DMS53 treated with DMSO at 0.1 percent for 48 hours (cell line): Measurements from ENCODE around the gene MAST1.
"Not testable (repeated sequence)": the region's sequence is repeated elsewhere in the genome, so short reads cannot be mapped to it uniquely, and the experiment has no call there.

Experiments used
- DNase-seq: peaks from one replicate; lab custom pipeline; 2025; ENCODE audit not compliant: unreplicated experiment; lab: John Stamatoyannopoulos, UW

Gene MAST1

DNA sequence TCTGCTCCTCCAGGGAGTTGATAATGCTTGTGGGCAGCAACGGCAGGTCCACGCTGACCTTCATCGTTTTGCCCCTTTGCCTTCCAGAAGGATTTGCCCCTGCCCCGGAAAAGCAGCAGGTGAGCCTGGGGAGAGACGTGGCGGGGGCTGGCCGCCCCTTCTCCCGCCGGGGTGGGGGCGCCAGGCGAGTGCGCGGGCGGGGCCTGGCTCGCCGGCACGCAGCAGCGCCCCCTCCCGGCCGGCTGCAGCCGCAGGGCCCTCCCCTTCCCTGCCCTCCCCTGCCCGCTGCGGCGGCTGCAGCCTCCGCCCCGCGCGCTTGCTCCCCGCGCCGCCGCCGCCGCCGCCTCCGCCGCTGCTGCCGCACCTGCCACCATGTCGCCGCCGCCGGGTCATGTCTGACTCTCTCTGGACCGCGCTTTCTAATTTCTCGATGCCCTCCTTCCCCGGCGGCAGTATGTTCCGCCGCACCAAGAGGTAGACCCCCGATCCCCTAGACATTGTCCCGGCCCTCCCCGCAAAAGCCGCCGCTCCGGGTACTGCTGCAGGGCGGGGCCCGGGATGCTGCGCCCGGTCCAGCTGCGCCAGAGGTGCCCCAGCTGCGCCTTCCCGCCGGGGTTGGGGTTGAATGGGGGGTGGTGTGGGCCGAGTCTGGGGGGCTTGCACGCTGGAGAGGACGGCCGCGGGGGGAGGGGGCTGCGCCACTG lies at the start of gene MAST1:
TSS of gene MAST1 (plus strand) at position 334 of the 704 bp plus-strand sequence. CDS start at position 392, 58 bp downstream.
- peak; percentile 14 for DNase-seq

- peak; percentile 10 for DNase-seq
Measured at GRCh38 chr19:12788682-12789097, 49.6 kb upstream of the MAST1 start.

GRCh38 chr19:12789098-12789903 lies 49.0 kb upstream of the MAST1 start:
- DNase-seq: no peak

- DNase-seq: peak; percentile 89
Measured at GRCh38 chr19:12789904-12790619, 48.3 kb upstream of the MAST1 start.

DNA sequence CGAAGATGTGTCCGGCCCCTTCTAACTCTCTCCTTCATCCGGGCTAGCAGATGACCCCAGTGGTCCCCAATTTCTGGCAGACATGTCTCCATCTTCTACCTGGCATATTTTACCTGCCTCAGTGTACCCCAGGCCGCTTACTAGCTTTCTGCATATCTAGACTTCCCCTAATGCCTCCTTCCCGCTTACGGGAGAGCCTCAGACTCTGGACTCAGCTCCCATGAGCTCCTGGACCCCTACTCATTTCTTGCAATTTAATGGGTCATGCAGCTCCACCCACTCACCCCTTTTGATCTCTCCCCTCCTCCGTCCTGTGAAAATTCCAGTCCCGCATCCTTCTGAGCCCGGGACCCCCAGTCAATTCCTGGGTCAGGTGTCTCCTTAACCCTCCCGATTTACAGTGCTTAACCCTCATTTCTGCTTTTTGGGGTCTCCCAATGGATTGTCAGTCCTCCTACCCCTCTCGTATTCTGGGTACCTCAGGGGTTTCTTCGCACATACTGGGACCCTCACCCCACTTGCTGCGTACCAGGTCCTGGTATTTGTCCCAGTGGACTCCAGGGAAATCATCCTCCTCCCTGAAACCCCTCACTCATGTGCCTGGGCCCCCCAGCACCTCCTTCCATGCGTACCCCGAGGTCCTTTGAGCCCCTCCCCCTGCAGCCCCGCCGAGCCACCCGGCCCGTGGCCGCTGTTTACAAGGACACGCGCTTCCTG lies 47.5 kb upstream of the MAST1 start:
- no peak for DNase-seq

DNA sequence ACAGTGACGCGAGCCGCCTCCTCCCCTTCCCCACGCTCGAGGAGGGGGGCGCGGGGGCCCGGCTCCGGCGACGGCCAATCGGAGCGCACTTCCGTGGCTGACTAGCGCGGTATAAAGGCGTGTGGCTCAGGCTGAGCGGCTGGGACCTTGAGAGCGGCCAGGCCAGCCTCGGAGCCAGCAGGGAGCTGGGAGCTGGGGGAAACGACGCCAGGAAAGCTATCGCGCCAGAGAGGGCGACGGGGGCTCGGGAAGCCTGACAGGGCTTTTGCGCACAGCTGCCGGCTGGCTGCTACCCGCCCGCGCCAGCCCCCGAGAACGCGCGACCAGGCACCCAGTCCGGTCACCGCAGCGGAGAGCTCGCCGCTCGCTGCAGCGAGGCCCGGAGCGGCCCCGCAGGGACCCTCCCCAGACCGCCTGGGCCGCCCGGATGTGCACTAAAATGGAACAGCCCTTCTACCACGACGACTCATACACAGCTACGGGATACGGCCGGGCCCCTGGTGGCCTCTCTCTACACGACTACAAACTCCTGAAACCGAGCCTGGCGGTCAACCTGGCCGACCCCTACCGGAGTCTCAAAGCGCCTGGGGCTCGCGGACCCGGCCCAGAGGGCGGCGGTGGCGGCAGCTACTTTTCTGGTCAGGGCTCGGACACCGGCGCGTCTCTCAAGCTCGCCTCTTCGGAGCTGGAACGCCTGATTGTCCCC lies 46.8 kb upstream of the MAST1 start, which contains the start of gene JUNB:
TSS of gene JUNB (plus strand) at position 142 of the 706 bp plus-strand sequence. CDS start at position 428, 286 bp downstream.
- peak; percentile 73 for DNase-seq

DNA sequence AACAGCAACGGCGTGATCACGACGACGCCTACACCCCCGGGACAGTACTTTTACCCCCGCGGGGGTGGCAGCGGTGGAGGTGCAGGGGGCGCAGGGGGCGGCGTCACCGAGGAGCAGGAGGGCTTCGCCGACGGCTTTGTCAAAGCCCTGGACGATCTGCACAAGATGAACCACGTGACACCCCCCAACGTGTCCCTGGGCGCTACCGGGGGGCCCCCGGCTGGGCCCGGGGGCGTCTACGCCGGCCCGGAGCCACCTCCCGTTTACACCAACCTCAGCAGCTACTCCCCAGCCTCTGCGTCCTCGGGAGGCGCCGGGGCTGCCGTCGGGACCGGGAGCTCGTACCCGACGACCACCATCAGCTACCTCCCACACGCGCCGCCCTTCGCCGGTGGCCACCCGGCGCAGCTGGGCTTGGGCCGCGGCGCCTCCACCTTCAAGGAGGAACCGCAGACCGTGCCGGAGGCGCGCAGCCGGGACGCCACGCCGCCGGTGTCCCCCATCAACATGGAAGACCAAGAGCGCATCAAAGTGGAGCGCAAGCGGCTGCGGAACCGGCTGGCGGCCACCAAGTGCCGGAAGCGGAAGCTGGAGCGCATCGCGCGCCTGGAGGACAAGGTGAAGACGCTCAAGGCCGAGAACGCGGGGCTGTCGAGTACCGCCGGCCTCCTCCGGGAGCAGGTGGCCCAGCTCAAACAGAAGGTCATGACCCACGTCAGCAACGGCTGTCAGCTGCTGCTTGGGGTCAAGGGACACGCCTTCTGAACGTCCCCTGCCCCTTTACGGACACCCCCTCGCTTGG lies 46.1 kb upstream of the MAST1 start:
- peak; percentile 50 for DNase-seq

DNA sequence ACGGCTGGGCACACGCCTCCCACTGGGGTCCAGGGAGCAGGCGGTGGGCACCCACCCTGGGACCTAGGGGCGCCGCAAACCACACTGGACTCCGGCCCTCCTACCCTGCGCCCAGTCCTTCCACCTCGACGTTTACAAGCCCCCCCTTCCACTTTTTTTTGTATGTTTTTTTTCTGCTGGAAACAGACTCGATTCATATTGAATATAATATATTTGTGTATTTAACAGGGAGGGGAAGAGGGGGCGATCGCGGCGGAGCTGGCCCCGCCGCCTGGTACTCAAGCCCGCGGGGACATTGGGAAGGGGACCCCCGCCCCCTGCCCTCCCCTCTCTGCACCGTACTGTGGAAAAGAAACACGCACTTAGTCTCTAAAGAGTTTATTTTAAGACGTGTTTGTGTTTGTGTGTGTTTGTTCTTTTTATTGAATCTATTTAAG lies 45.4 kb upstream of the MAST1 start:
- DNase-seq: peak; percentile 29

DNA sequence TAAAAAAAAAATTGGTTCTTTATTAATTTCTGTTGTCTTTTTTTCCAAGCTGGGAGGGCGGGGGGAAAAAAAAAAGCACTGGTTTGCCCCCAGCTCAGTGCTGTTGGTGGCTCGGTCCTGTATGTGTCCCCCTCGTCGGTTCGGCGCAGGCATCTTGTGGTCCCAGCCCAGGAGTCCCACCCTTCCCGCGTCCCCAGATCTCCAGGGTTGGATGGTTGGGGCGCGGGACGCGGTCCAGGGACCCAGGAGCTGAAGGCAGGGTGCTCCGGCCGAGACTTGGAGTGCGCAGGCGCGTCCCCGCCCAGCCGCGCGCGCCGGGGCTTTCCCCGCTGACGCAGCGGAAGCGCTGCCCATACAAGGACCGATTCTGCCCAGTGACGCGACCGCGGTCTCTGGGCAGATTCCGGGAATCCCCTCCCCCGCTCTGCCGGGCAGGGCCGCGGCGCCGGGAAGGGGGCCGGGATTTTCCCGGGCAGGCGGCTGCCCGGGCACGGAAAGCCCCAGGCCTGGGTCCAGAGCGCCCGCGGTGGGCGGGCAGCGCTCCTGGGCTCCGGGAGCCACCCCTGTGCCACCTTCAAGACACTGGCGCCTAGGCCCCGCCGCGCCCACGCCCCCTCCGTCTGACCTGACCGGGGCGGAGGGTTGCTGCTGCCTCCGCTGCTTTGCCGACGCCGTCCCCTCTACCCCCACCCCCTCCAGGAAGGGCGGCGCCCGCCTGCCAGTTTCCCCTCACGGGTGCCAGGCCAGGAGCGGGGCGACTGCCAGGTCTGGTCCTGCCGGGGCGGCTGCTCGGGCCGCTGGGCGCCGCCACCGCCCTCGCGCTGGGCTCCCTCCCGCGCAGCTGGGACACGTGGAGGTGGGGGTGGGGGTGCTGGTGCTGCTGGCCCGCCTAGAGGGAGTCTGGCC lies 44.8 kb upstream of the MAST1 start:
- peak; percentile 77 for DNase-seq

DNA sequence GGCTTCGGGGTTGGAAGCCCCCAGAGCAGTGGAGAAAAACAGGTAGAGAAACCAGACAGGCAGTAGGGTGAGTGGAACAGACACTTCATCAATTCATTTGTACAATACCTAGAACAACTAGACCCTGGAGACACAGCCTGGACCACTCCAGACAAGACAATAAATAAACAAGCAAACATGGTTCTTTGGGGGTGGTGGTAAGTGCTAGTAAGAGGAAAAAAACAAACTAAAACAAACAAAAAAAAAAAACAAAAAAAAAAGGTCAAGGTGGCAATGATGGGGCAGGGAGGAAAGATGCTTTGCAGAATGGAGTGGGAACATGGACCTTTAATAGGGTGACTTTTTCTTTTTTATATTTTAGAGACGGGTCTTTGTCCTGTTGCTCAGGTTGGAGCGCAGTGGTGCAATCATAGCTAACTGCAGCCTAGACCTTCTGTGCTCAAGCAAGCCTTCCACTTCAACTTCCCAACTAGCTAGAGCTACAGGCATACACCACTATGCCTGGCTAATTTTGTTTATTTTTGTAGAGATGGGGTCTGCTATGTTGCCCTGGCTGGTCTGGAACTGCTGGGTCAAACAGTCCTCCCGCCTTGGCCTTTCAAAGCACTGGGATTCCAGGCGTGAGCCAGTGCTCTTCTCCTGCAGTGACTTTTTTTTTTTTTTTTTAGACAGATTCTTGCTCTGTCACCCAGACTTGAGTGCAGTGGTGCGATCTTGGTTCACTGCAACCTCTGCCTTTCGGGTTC lies 43.9 kb upstream of the MAST1 start:
- DNase-seq: no peak

GRCh38 chr19:12794971-12795381 lies 43.3 kb upstream of the MAST1 start:
- DNase-seq: no peak

DNA sequence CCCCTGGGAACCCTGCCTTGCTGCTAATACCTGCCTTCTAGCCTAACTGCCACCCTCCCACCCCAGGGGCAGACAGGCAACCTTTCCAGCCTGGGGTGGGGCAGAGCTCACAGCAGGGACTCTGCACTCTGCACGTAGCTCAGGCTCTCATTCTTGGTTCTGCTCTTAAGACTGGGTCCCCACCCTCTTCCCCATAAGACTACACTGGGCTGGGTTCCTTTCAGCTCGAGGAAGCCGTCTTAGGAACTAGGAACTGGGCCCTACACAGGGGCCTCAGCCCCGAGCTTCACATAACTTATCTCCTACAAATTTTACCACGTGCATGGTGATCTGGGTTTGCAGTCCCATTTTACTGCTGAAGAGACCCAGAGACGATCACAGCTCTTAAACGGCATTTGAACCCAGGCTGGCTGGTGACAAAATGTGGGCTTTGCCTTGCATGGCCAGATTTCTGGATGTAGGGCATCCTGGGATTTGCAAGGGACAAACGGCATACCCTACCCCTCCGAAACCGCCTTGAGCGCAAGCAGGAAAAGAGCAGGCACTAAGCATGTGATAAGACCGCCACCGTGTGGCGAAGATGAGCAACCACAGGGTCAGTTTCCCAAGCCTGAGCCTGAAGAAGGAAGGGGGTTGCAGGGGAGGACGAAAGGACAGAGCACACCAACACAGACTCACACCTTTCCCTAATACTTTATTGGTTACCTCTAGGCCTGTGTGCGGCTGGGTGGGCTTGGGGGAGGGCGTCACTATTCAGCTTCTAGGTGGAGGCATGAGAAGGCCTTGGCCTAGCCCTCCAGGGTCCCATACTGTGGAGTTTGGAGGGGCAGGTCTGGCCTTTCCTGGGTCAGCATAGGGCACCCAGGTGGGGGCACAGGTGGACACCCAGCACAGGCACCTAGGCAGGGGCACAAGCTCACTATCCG lies 41.9 kb upstream of the MAST1 start:
- DNase-seq: peak; percentile 59

GRCh38 chr19:12797141-12797587 lies 41.2 kb upstream of the MAST1 start:
- DNase-seq: no peak

GRCh38 chr19:12797607-12798006 lies 40.7 kb upstream of the MAST1 start:
- DNase-seq: not testable (repeated sequence)

DNA sequence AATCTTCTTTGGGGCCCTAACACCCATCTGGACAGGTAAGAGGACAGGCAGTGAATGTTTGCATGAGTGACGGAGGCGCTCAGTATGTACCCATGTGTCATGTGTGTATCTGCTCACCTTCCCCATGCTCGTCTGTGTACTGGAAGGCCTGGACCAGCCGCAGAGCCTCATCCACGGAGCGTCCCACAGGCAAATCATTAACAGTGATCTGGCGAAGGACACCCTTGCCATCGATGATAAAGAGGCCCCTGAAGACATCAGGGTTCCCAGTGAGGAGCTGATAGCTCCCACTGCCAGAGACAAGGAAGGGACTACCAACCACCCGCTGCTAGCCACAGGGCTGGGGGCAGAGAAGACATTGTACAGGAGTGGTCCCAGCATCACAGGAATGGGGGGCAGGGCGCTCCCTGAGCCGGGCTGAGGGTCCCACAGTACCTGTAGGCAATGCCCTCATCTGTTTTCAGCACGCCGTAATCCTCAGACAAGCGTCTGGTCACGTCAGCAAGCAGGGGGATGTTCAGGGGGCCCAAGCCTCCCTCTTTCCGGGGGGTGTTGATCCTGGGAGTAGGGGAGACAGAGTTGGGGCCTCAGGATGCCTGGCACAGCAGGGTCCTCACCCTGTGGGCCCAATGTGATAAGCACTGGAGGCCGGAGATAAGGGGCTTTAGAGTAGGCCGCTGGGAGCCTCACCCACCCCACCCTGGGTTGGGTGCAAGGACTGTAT lies 38.4 kb upstream of the MAST1 start:
- DNase-seq: no peak

- no peak for DNase-seq
Measured at GRCh38 chr19:12800466-12800770, 37.9 kb upstream of the MAST1 start.
